ENCODE results near the gene HNRNPDL.
"Not testable (repeated sequence)": the region's sequence is repeated elsewhere in the genome, so short reads cannot be mapped to it uniquely, and the experiment has no call there.

The HNRNPDL gene

DNA sequence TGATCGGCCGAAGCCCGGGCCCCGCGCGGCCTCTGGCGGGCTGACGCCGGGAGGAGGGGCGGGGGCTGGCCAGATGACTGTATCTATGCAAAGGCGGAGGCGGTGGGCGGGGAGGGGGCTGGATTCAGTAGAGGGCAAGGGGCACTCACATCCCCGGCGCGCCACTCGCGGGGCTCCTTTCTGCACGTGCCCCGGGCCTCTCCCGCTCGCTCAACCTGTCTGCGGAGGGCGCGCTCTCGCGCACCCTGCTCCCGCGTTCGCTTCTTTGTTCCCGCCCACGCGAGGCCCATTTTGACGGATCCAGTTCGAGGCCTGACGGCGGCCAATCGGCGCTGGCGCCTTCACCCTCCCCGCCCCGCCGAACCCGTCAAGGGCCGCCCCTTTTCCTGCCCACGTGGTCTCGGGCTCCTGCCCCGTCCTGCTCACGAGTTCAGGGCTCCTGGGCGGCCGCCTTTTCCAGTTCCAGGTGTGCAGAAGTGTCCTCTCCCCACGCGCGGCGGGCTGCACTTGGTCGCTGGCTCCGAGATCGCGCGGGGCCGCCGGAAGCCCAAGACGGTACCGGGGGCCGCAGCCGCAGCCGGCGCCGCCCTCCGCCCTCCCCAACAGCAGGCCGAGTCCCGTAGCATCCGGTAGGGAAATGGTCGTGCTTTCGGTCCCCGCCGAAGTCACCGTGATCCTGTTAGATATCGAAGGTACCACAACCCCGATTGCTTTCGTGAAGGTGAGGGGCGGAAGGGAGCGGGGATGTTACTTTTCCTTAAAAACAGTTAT is at the start of gene HNRNPDL, which contains the start of gene ENOPH1:
Gene HNRNPDL (minus strand): TSS at position 270 of the 771 bp plus-strand sequence. CDS start 772 bp downstream, outside the sequence.
Gene ENOPH1 (plus strand): TSS at position 398 of the 771 bp plus-strand sequence. CDS start 240 bp downstream, at position 638.
- peak; percentile 99 to 100 for DNase-seq (ENCODE audit: low read depth in 2 of 2)

DNA sequence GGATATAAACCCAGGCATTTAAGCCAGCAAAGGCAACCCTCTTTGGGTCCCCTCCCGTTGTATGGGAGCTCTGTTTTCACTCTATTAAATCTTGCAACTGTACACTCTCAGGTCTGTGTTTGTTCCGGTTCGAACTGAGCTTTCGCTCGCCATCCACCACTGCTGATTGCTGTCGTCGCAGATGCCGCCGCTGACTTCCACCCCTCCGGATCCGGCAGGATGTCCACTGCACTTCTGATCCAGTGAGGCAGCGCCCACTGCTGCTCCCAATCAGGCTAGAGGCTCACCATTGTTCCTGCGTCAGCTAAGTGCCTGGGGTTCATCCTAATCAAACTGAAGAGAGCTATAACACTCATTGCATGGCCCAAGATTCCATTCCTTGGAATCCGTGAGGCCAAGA is 49.3 kb upstream of the HNRNPDL start:
- no peak for DNase-seq (ENCODE audit: low read depth in 2 of 2)

DNA sequence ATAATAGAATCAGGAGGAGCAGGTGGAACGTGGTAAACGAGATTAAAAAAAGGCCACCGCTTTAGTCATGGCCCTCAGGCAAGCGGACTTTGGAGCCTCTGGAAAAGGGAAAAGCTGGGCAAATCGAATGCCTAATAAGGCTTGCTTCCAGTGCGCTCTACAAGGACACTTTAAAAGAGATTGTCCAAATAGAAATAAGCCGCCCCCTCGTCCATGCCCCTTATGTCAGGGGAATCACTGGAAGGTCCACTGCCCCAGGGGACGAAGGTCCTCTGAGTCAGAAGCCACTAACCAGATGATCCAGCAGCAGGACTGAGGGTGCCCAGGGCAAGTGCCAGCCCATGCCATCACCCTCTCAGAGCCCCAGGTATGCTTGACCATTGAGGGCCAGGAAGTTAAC is 47.2 kb upstream of the HNRNPDL start:
- not testable (repeated sequence) for DNase-seq (ENCODE audit: low read depth in 2 of 2)

DNA sequence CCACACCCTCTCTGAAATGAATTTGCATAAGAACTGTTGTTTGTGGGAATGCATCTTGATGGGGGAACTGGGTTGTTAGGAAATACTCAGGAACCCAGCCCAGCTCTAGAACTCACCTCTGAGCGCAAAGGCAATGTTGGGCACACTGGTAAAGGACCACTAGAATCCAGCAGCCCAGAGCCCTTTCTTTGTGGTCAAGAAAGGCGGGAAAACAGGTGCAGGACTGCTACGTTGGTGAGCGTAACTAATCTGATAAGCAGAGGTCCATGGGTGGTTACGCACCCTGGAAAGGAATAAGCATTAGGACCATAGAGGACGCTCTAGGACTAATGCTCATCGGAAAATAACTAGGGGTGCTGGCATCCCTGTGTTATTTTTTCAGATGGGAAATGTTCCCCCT is 45.7 kb upstream of the HNRNPDL start:
- DNase-seq (ENCODE audit: low read depth in 2 of 2) = not testable (repeated sequence)

DNA sequence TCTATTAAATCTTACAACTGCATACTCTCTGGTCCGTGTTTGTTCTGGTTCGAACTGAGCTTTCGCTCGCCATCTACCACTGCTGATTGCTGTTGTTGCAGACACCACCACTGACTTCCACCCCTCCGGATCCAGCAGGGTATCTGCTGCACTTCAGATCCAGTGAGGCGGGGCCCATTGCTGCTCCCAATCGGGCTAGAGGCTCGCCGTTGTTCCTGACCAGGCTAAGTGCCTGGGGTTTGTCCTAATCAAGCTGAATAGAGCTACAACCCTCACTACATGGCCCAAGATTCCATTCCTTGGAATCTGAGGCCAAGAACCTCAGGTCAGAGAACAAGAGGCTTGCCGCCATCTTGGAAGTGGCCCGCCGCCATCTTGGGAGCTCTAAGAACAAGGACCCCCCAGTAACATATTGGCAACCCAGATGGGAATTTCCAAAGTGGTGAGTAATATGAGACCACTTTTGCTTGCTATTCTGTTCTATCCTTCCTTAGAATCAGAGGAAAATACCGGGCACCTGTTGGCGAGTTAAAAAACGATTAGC is 43.4 kb upstream of the HNRNPDL start:
- DNase-seq (ENCODE audit: low read depth in 2 of 2) = no peak

DNA sequence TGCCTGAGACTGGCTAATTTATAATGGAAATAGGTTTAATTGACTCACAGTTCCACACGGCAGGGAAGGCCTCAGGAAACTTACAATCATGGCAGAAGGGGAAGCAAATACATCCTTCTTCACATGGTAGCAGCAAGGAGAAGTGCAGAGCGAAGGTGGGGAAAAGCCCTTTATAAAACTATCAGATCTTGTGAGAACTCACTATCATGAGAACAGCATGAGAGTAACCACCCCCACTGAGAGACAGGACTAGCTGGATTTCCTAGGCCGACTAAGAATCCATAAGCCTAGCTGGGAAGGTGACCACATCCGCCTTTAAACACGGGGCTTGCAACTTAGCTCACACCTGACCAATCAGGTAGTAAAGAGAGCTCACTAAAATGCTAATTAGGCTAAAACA is 42.8 kb upstream of the HNRNPDL start:
- DNase-seq (ENCODE audit: low read depth in 2 of 2) = not testable (repeated sequence)

DNA sequence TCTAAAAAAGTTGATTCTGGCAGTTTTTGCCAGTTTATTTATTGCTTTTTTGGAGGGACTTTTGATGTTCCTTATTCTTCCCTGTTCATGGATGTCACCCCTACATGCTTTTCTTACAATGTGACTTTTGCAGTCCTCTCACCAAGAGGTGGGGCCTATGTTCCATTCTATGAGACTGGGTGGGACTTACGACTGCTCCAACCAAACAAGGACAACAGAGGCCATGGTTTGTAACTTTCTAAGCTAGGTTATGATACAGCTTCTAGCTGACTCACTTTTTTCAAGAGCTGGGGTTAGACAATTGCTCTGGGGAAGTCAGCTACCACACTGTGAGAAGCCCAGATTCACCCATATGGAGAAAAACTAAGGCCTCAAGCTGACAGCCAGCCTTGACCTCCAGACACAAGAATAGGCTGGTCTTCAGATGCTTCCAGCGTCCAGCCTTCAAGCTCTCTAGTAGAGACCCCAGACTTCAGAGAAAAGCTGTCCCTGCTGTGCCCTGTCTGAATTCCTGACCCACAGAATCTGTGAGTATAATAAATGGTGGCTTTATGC is 39.6 kb upstream of the HNRNPDL start:
- DNase-seq (ENCODE audit: low read depth in 2 of 2) = no peak

DNA sequence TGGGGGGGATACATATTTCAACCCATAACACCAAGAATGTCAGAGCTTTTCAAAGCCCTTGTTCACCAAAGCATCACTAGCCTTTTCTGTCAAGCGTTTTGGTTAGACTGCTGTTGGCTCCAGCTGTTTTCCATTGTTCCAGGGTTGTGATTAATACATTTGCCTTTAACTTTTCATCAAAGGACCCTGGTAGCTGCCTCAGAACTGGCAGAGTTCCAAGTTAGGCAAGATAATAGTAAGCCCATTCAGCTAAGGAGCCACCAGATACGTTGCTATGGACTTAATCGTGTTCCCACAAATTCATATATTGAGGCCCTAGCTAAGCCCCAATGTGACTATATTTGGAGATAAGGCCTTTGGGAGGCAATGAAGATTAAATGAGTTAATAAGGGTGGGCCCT is 37.2 kb upstream of the HNRNPDL start:
- DNase-seq (ENCODE audit: low read depth in 2 of 2) = no peak

DNA sequence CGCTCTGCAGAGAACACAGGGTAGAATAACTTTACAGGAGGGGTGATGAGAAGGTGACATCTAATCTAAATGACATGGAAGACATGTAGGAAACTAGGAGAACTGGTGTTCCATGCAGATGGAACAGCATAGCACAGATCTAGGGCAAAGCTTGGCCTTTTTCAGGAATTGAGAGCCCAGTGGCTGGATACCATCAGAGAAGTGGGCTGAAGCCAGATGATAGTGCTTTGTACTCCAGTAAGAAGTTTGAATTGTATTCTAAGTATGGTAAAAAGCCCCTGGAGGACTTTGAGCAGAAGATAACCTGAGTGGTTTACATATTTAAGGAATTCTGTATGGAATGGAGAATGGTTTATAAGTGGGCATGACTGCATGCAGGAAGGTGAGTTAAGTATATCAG is 33.0 kb upstream of the HNRNPDL start:
- no peak for DNase-seq (ENCODE audit: low read depth in 2 of 2)

DNA sequence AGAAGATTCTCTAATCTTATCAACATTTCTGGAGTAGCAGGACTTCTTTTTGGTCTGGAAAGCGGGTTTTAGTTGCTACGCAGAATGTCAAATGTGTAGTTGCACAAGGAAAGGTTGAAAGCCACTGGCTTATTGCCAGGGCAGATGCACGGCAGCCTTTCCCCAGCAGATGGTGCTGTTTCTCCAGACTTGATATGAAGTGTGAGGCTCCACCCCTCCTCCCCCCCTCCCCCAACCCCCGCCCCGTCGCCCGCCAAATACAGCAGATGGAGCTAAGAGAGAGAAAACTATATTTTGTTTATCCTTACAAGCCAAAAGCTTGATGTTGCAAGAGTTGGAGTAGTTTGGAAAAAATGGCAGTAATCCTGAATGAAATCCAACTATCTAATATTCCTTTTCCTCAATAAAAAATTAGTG is 32.2 kb upstream of the HNRNPDL start:
- peak; percentile 78 to 80 for DNase-seq (ENCODE audit: low read depth in 2 of 2)

DNA sequence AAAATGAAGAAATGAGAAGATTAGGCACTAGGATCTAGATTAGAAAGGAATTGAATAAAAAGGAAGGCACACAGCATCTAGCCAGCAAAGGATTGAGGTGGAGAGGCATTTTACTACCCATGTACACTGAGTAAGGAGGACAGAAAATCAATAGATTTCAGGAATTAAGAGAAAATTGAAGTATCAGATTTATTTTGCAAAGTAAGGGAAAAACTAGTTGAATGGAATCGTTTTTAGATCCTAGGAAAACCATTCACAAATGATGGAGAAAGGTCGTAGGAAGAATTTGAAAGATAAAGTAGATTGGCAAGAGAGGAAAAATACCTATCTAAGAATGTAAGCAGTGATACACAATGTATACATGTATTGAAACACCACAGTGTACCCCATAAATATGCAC is 31.4 kb upstream of the HNRNPDL start:
- DNase-seq (ENCODE audit: low read depth in 2 of 2) = no peak

DNA sequence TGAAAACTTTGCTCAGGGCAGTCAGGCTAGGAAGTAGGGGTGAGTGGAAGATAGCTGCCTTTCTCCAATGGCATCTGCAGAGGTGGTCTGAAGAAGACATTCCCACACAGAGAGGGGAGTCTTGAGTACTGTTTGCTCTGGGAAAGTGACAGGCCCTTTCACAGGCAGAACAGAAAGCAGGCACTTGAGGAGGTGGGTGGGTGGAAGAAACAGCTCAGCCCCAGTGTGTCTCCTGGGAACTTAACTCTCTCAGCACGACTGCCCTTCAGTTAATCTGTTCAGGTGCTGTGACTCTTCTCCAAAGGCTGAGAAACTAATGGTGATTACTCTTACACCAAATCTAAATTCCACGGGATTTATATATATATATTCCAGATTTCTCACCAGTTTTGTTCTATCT is 28.5 kb upstream of the HNRNPDL start:
- DNase-seq (ENCODE audit: low read depth in 2 of 2) = no peak

DNA sequence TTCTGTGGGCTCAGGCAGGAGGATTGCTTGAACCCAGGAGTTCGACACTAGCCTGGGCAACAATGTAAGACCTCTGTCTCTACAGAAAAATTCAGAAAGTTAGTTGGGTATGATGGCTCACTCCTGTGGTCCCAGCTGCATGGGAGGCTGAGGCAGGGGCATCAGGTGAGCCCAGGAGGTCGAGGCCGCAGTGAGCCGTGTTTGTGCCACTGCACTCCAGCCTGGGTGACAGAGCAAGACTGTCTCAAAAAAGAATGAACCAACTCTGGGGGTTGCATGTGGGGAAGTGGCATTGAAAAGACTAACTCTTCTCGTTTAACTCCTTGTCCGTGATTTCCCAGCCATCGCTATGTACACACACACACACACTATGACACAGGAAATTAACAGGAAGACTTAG is 27.0 kb upstream of the HNRNPDL start:
- DNase-seq (ENCODE audit: low read depth in 2 of 2) = no peak

DNA sequence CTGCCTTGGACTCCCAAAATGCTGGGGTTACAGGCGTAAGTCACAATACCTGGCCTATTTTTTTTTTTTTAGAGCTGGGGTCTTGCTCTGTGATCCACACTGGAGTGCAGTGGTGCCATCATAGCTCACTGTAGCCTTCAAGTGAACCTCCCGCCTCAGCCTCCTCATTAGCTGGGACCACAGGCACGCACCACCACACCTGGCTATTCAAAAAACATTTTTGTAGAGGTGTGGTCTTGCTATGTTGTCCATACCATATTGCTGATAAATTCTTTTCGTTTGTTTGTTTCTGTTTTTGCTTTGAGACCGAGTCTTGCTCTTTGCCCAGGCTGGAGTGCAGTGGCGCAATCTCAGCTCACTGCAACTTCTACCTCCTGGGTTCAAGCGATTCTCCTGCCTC is 21.8 kb upstream of the HNRNPDL start:
- no peak for DNase-seq (ENCODE audit: low read depth in 2 of 2)

DNA sequence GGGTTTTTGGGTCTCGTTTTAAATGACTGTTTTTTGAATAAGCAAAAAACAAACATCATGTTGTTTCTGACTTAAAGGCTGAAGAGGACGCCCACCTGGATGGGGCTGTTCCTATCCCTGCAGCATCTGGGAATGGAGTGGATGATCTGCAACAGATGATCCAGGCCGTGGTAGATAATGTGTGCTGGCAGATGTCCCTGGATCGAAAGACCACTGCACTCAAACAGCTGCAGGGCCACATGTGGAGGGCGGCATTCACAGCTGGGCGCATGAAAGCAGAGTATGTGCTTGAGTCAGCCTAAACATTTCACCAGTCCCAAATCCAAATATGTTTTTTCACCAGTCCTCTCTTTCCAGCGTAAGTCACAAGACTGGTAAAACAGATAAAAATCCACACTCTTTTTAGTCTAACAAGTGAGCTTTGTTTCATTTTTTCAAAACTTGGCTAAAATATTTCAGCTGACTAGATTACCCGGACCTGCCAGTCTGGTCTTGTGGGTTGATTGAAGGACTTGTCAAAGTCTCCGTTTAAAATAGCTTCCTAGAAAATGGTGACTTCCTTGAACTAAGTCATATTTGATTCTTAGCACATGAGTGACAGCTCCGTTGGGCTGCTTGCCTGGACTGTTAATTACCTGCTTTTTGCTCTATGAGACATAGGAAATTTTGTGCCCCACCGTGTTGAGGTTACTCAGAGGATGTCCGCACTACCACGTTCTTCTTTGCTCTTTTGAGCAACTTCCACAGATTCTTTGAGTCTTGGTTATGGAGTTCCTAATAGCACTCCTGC is 20.9 kb upstream of the HNRNPDL start:
- no peak for DNase-seq (ENCODE audit: low read depth in 2 of 2)

DNA sequence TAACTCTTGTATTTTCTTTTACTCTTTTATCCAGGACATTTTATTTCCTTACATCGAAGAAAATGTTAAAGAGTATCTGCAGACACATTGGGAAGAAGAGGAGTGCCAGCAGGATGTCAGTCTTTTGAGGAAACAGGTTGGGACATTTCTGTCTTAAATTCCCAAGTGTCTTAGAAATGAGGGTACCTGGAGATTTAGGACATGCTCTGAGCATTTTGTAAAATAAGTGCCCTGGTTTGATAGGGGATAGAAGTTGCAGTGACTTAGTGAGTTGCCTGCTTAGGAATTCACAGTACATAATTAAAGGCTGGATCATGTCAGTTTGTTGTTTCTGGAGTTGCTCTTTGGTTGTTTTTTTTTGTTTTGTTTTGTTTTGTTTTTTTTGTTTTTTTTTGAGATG is 17.6 kb upstream of the HNRNPDL start:
- no peak for DNase-seq (ENCODE audit: low read depth in 2 of 2)

DNA sequence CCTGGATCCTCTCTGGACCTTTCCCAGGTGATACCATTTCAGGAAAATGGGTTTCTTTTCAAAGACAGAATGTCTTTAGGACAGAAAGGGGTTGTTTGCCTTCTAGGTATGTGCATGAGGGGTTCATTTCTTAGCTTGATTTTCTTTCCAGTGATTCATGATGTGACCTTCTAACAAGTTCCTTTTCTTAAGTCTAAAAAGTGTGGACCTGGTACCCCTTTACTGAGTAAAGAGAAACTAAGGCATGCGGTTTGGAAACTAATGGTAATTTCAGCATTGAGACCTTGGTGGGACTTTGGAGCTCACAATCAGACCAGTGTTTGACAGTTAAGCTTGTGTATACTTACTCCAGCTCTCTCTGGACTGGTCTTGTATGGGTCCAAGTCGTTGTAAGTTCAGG is 8.8 kb upstream of the HNRNPDL start:
- no peak for DNase-seq (ENCODE audit: low read depth in 2 of 2)

DNA sequence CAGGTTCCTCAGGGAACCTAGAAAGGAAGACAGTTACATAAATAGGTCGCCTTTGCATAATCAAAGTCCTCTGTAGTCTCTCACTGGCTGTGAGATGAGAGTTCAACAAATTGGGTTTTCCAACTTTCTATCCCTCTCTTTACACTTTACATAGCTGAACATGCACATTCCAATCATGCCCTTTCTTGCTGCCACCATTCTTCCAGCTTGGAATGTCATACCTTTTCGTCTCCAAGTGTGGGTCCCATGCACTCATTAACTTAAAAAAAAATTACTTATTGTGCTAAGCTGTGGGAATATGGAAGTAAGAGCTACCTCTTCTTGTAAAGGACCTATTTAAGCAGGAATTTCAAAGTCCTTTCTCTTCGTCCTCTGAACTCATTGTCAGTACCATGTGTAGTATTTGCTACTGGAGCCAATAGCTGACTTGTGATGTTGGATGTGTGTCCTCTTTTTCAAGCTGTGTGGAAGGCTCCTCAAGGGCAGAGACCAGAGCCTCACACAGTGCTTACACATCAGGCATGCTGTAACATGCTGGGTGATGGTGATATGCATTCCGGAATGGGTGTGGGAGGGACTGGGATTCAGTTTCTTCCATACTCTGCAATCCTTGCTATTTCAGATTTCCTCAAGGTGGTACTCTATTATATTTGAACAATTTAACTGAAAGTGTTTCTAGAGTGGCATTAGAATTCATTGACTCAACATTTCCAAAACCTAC is 7.2 kb upstream of the HNRNPDL start:
- no peak for DNase-seq (ENCODE audit: low read depth in 2 of 2)

DNA sequence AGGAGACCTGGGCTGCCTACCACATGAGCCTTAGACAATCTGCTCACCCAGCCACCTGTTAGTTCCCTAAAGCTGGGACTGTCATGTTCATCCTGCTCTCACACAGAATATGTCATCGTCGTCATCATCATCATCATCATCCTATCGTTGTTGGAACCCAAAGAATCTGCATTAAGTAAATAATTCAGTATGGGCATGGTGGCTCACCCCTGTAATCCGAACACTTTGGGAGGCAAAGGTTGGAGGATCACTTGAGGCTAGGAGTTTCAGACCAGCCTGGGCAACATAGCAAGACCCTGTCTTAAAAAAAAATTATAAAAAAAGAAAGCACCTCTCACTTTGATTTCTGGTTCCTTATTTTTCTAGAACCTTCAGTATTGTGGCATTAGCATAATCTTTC is 6.5 kb upstream of the HNRNPDL start:
- DNase-seq (ENCODE audit: low read depth in 2 of 2) = no peak

DNA sequence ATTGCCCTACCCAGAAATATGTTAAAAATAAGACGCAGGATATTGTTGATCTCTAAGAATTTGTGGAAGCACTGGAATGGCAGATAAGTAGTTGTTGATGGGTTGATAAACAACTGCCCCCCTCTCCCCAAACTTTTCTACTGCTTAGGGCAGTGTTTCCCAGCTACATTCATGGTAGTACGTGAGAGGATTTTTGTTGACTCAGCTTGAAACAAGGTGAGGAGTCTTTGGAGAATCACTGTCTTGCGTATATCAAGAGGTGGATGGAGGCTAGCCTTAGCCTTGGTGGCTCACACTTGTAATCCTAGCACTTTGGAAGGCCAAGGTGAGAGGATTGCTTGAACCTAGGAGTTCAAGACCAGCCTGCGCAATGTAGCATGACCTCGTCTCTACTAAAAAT is 5.9 kb upstream of the HNRNPDL start:
- no peak for DNase-seq (ENCODE audit: low read depth in 2 of 2)

DNA sequence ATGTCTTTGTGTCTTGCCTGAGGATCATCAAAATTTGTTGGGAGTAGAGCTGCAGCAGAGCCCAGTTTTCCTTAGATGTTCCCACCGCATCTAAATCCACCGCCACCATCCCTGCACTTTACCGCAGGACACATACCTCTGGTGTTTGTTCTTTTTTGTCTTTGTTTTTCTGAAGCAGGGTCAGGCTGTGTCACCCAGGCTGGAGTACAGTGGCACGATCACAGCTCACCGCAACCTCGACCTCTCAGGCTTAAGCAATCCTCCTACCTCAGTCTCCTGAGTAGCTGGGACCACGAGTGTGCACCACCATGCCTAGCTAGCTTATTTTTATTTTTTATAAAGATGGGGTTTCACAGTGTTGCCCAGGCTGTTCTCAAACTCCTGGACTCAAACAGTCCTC is 4.7 kb upstream of the HNRNPDL start:
- no peak for DNase-seq (ENCODE audit: low read depth in 2 of 2)

DNA sequence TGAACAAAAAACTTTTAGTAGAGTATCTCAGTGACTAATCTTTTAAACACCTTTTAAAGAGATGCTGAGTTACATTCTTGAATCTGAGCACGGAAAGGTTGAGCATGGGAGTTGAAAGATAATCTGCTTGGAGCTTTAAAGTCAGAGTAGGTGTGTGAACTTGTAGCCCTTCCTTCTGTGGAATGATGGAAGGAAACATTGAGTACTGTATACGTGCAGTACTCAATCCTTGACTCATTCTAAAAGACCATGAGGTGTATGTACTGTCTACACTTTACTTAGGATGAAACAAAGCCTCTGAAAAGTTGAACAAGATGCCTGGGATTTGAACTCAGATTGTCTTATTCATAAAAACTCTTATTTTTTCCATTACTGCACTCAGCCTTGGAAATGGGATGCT is 3.5 kb upstream of the HNRNPDL start:
- no peak for DNase-seq (ENCODE audit: low read depth in 2 of 2)

Measured in activated CD4-positive, alpha-beta T cell treated with anti-CD3 and anti-CD28 coated beads for 24 hours (primary cell).